ENCODE results near the gene SERINC3. TPM values are rescaled to one million over a fixed set of nuclear protein-coding genes. Genes with fewer than 3 reads are reported as not detected.

Gene SERINC3
- polyA plus RNA-seq, 1 of the 3 experiments (the other 2 are of a cell fraction): 105 TPM

GRCh38 chr20:44560229-44560628 is 38.4 kb upstream of the SERINC3 start:
- Histone ChIP-seq H3K9ac (no peak overlapping the region), H3K4me3 (ENCODE audit: low read depth in 2 of 2, low read length in 1 of 2) (no peak overlapping the region), H3F3A (replicated peaks; ENCODE audit: insufficient read depth) (peaks cover 6% of the 10 kb centered on the region), H3K4me1 (ENCODE audit: control insufficient read depth in 1 of 2, insufficient read depth in 2 of 2, low read depth in 1 of 2, low read length in 1 of 2) (peaks cover 0 to 3% of the 10 kb centered on the region in 2 experiments; a peak in 1 of 4 replicates), H3K9me2 (no peaks in the 10 kb centered on the region), H3K79me2 (ENCODE audit: insufficient read depth) (peaks cover 54% of the 10 kb centered on the region), H3K9me3 (no peaks in the 10 kb centered on the region), H3K36me3 (replicated peaks in 1 of 2; ENCODE audit: control insufficient read depth in 1 of 2, insufficient read depth in 2 of 2, low read length in 1 of 2) (no peaks in the 10 kb centered on the region), H3K4me2 (no peak overlapping the region), H2AFZ (ENCODE audit: low read depth) (no peak overlapping the region), H3K27me3 (ENCODE audit: insufficient read depth) (no peaks in the 10 kb centered on the region), H4K20me1 (ENCODE audit: insufficient read depth) (no peaks in the 10 kb centered on the region), H3K27ac (ENCODE audit: low read depth in 2 of 2, low read length in 1 of 2) (no peak overlapping the region)
- 94% methylated on average over 2 of the region's 2 CpGs for WGBS (ENCODE audit: low lambda C conversion rate)
- POLR2A ChIA-PET: no interaction called here
- CTCF ChIA-PET: interaction anchor here (0.6 to 1.6 kb wide), 3 partner anchors 15 to 372 kb away, joined by 3 to 7 read pairs (median 3); no protein-coding TSS in a partner anchor
- DNase-seq: no peak
- TF ChIP-seq FOXJ3 (CRISPR knock-in tag; IDR thresholded peaks at IDR 0.05) (no peak), YY1 (IDR thresholded peaks at IDR 0.05; ENCODE audit: low read depth) (no peak), RFX5 (IDR thresholded peaks at IDR 0.05; ENCODE audit: low read length) (no peak), EP300 (IDR thresholded peaks at IDR 0.05; ENCODE audit: borderline replicate concordance in 1 of 2, low read depth in 1 of 2, low read length in 1 of 2) (no peak), SIN3A (IDR thresholded peaks at IDR 0.05; ENCODE audit: borderline replicate concordance, low read depth, low read length) (no peak), MAX (IDR thresholded peaks at IDR 0.05; ENCODE audit: low read depth) (no peak), JUND (IDR thresholded peaks at IDR 0.05) (no peak)
- TF ChIP-seq, protein P1, sequence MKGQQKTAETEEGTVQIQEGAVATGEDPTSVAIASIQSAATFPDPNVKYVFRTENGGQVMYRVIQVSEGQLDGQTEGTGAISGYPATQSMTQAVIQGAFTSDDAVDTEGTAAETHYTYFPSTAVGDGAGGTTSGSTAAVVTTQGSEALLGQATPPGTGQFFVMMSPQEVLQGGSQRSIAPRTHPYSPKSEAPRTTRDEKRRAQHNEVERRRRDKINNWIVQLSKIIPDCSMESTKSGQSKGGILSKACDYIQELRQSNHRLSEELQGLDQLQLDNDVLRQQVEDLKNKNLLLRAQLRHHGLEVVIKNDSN (IDR thresholded peaks at IDR 0.05; ENCODE audit: borderline replicate concordance, low read depth): no peak

GRCh38 chr20:44559302-44559701 is 37.4 kb upstream of the SERINC3 start:
- H3K4me3 ChIP-seq (ENCODE audit: low read depth in 2 of 2, low read length in 1 of 2): no peak overlapping the region
- no peaks in the 10 kb centered on the region for H4K20me1 ChIP-seq (ENCODE audit: insufficient read depth)
- H3K79me2 ChIP-seq (ENCODE audit: insufficient read depth): peaks cover 59% of the 10 kb centered on the region
- no peaks in the 10 kb centered on the region for H3K9me2 ChIP-seq
- no peak overlapping the region for H3K27ac ChIP-seq (ENCODE audit: low read depth in 2 of 2, low read length in 1 of 2)
- POLR2A ChIA-PET: no interaction called here
- peaks cover 11% of the 10 kb centered on the region for H3F3A ChIP-seq (replicated peaks; ENCODE audit: insufficient read depth)
- no peaks in the 10 kb centered on the region for H3K36me3 ChIP-seq (replicated peaks in 1 of 2; ENCODE audit: control insufficient read depth in 1 of 2, insufficient read depth in 2 of 2, low read length in 1 of 2)
- no peak overlapping the region for H3K4me2 ChIP-seq
- H3K9me3 ChIP-seq: no peaks in the 10 kb centered on the region
- H2AFZ ChIP-seq (ENCODE audit: low read depth): no peak overlapping the region
- no peaks in the 10 kb centered on the region for H3K27me3 ChIP-seq (ENCODE audit: insufficient read depth)
- CTCF ChIA-PET: interaction anchor here (1.6 kb wide), 1 partner anchor 51 kb away, joined by 7 read pairs; no protein-coding TSS in a partner anchor
- no peak overlapping the region for H3K9ac ChIP-seq
- no peak for DNase-seq
- H3K4me1 ChIP-seq (ENCODE audit: control insufficient read depth in 1 of 2, insufficient read depth in 2 of 2, low read depth in 1 of 2, low read length in 1 of 2): peaks cover 7 to 12% of the 10 kb centered on the region in 2 experiments; a peak in 3 of 4 replicates
- TF ChIP-seq FOSL2 (IDR thresholded peaks at IDR 0.05; ENCODE audit: borderline replicate concordance, low read depth) (no peak), RAD21 (IDR thresholded peaks at IDR 0.05; ENCODE audit: low read length) (no peak), TCF12 (IDR thresholded peaks at IDR 0.05) (no peak), SIN3A (IDR thresholded peaks at IDR 0.05; ENCODE audit: borderline replicate concordance, low read depth, low read length) (no peak), GATA2 (CRISPR knock-in tag; IDR thresholded peaks at IDR 0.05) (no peak), RXRA (IDR thresholded peaks at IDR 0.05; ENCODE audit: borderline replicate concordance, low read depth) (no peak), CHD2 (IDR thresholded peaks at IDR 0.05; ENCODE audit: low read length, partially characterized antibody) (no peak)

Measured in SK-N-SH (cell line).